Measurements from ENCODE around the gene BICD1. TPM values are rescaled to one million over a fixed set of nuclear protein-coding genes. Genes with fewer than 3 reads are reported as not detected.

BICD1 gene
- total and polyA plus RNA-seq, 2 experiments from 2014 or later, result 59.3 to 83.6 TPM

GRCh38 chr12:32226768-32227167, 120.1 kb downstream of the BICD1 start:
- peaks cover 8% of the 10 kb centered on the region; the same call in 1 of the 2 replicates for H4K20me1 ChIP-seq (replicated peaks; ENCODE audit: insufficient read depth)
- H3K9me3 Mint-ChIP-seq, result no peaks in the 10 kb centered on the region; the same call in 2 of the 3 replicates
- H3K36me3 Mint-ChIP-seq (ENCODE audit: low read depth), result peaks cover 19% of the 10 kb centered on the region; the same call in 2 of the 3 replicates
- H2AFZ ChIP-seq, result no peak overlapping the region
- no peaks in the 10 kb centered on the region for H3F3A ChIP-seq (replicated peaks; ENCODE audit: low read depth)
- no peak overlapping the region for H3K27ac Mint-ChIP-seq
- H3K4me2 ChIP-seq, result no peak overlapping the region
- H3K4me3 Mint-ChIP-seq, result no peak overlapping the region
- H3K36me3 ChIP-seq (ENCODE audit: insufficient read depth), result peaks cover 13% of the 10 kb centered on the region; the same call in 1 of the 2 replicates
- H3K4me1 Mint-ChIP-seq, result no peaks in the 10 kb centered on the region; the same call in 2 of the 3 replicates
- no peak overlapping the region for H3K27ac ChIP-seq (ENCODE audit: low read depth)
- peaks cover 8% of the 10 kb centered on the region; the same call in 1 of the 2 replicates for H3K4me1 ChIP-seq (ENCODE audit: insufficient read depth)
- H3K79me2 ChIP-seq (replicated peaks; ENCODE audit: insufficient read depth), result peaks cover 47% of the 10 kb centered on the region
- peaks cover 5% of the 10 kb centered on the region for H3K27me3 Mint-ChIP-seq (ENCODE audit: insufficient read depth, low read depth, poor library complexity)
- H3K27me3 ChIP-seq (ENCODE audit: insufficient read depth), result no peaks in the 10 kb centered on the region
- H3K4me3 ChIP-seq, result no peak overlapping the region
- ATAC-seq (no peak), DNase-seq (ENCODE audit: low spot score) (no peak)
- peaks cover 12% of the 10 kb centered on the region for H3K9me2 ChIP-seq (ENCODE audit: insufficient read depth)
- no peak for TF ChIP-seq EZH2 (IDR thresholded peaks at IDR 0.05; ENCODE audit: low read depth, unreplicated experiment)
- no peak for TF ChIP-seq NANOG (IDR thresholded peaks at IDR 0.05; ENCODE audit: borderline replicate concordance)
- TF ChIP-seq ZNF114 (CRISPR knock-in tag; IDR thresholded peaks at IDR 0.05), result no peak
- TF ChIP-seq POLR2AphosphoS5 (IDR thresholded peaks at IDR 0.05; ENCODE audit: low read depth), result no peak
- TF ChIP-seq REST (IDR thresholded peaks at IDR 0.05; ENCODE audit: unreplicated experiment), result no peak
- no peak for TF ChIP-seq JUNB (IDR thresholded peaks at IDR 0.05; ENCODE audit: unreplicated experiment)
- TF ChIP-seq ETS1 (IDR thresholded peaks at IDR 0.05), result no peak
- TF ChIP-seq EZH2phosphoT487 (IDR thresholded peaks at IDR 0.05; ENCODE audit: unreplicated experiment), result no peak
- TF ChIP-seq CTCF (conservative IDR thresholded peaks at IDR 0.05; ENCODE audit: low read depth in 2 of 2), result no peak
- TF ChIP-seq ZNF462 (CRISPR knock-in tag; IDR thresholded peaks at IDR 0.05), result no peak
- TF ChIP-seq ZNF331 (CRISPR knock-in tag; IDR thresholded peaks at IDR 0.05; ENCODE audit: low read depth), result no peak
- TF ChIP-seq CREB1 (CRISPR knock-in tag; IDR thresholded peaks at IDR 0.05; ENCODE audit: low read depth), result no peak
- TF ChIP-seq STAT1 (IDR thresholded peaks at IDR 0.05; ENCODE audit: unreplicated experiment), result no peak
